Activated CD8-positive, alpha-beta T cell treated with anti-CD3 and anti-CD28 coated beads for 36 hours (primary cell): ENCODE results near the gene MYO5C. TPM values are rescaled to one million over a fixed set of nuclear protein-coding genes. Genes with fewer than 3 reads are reported as not detected.

Source experiments
- ATAC-seq: fragments of 200-7000 bp; cut with Tn5 transposase; one replicate; pipeline ENCODE4 v1.10.0; 2021; ENCODE audit warnings: mild to moderate bottlenecking, moderate library complexity
- CTCF ChIA-PET: fragments of 350-600 bp; sonication (Branson Sonifier 250); formaldehyde crosslinking; loops from one replicate; lab custom pipeline; 2021; ENCODE audit warnings: antibody characterized with exemption; lab: Charles Lee
- POLR2A ChIA-PET: fragments of 350-600 bp; sonication (Branson Sonifier 250); formaldehyde crosslinking; loops from one replicate; lab custom pipeline; 2021; ENCODE audit warnings: antibody characterized with exemption; lab: Charles Lee
- DNase-seq: peaks from one replicate; pipeline ENCODE4 v3.0.0-alpha.2; 2020
- H3K27ac Mint-ChIP-seq: one replicate; pipeline ENCODE4 v1.8.0; 2021; ENCODE audit warnings: mild to moderate bottlenecking, mixed read lengths
- H3K27me3 Mint-ChIP-seq: one replicate; pipeline ENCODE4 v1.8.0; 2021; ENCODE audit warnings: mixed read lengths
- H3K36me3 Mint-ChIP-seq: one replicate; pipeline ENCODE4 v1.8.0; 2021; ENCODE audit warnings: low read depth, mixed read lengths
- H3K4me1 Mint-ChIP-seq: one replicate; pipeline ENCODE4 v1.8.0; 2021; ENCODE audit warnings: low read depth, mixed read lengths
- H3K4me3 Mint-ChIP-seq: one replicate; pipeline ENCODE4 v1.8.0; 2021; ENCODE audit warnings: mild to moderate bottlenecking, moderate library complexity, mixed read lengths
- H3K9me3 Mint-ChIP-seq: one replicate; pipeline ENCODE4 v1.8.0; 2021; ENCODE audit warnings: mixed read lengths
- CTCF ChIP-seq: fragments of 200-600 bp; IDR thresholded peaks from one replicate; pipeline ENCODE4 v1.8.0; 2022; ENCODE audit warnings: antibody characterized with exemption, mild to moderate bottlenecking
- intact Hi-C: fragments of 100-400 bp; cut with micrococcal nuclease; formaldehyde crosslinking; loops from one replicate; pipeline ENCODE4 v1.10.0; 2022
- total RNA-seq, 2 experiments: library from RNA; stranded (reverse); gene quantifications; one replicate each; pipeline ENCODE4 v1.2.3, GENCODE V29; 2021

Gene MYO5C
- total RNA-seq = 1 to 10 TPM; 1.3 to 1.9 TPM

GRCh38 chr15:52295421-52296001 is at the start of gene MYO5C:
MYO5C (minus strand) TSS chr15:52295804; CDS start chr15:52295636, 168 bp downstream.
- no peaks in the 10 kb centered on the region for H3K36me3 Mint-ChIP-seq
- ATAC-seq (peak; percentile 41), DNase-seq (peak; percentile 11)
- no peak within 1 kb of the TSS for H3K27ac Mint-ChIP-seq
- intact Hi-C loops = no loop called here
- ChIA-PET CTCF (interaction anchor here (2.9 kb wide), 1 partner anchor 39 kb away, joined by 9 read pairs; no protein-coding TSS in a partner anchor), POLR2A (interaction anchor here (1.0 kb wide), 1 partner anchor 19 kb away, joined by 3 read pairs; no protein-coding TSS in a partner anchor)
- H3K4me3 Mint-ChIP-seq = peak within 1 kb of the TSS; percentile 46
- no peak for TF ChIP-seq CTCF
- peaks cover 28% of the 10 kb centered on the region for H3K27me3 Mint-ChIP-seq
- H3K4me1 Mint-ChIP-seq = peaks cover 1% of the 10 kb centered on the region
- H3K9me3 Mint-ChIP-seq = no peaks in the 10 kb centered on the region

GRCh38 chr15:52344592-52344991 is 49.0 kb upstream of the MYO5C start:
- Mint-ChIP-seq H3K9me3 (no peaks in the 10 kb centered on the region), H3K27me3 (no peaks in the 10 kb centered on the region), H3K27ac (no peak overlapping the region), H3K4me3 (no peak overlapping the region), H3K36me3 (peaks cover 2% of the 10 kb centered on the region), H3K4me1 (no peaks in the 10 kb centered on the region)
- TF ChIP-seq CTCF = no peak
- DNase-seq (no peak), ATAC-seq (no peak)
- ChIA-PET POLR2A (no interaction called here), CTCF (interaction anchor here (0.8 kb wide), 1 partner anchor 88 kb away, joined by 3 read pairs; no protein-coding TSS in a partner anchor)
- intact Hi-C loops = no loop called here

GRCh38 chr15:52343831-52344230 is 48.2 kb upstream of the MYO5C start:
- ChIA-PET CTCF (interaction anchor here (0.8 to 1.1 kb wide), 3 partner anchors 24 to 392 kb away, joined by 3 read pairs; no protein-coding TSS in a partner anchor), POLR2A (no interaction called here)
- ATAC-seq = no peak
- H3K27ac Mint-ChIP-seq = no peak overlapping the region
- no peak overlapping the region for H3K4me3 Mint-ChIP-seq
- DNase-seq = no peak
- H3K36me3 Mint-ChIP-seq = peaks cover 2% of the 10 kb centered on the region
- no peaks in the 10 kb centered on the region for H3K4me1 Mint-ChIP-seq
- TF ChIP-seq CTCF = no peak
- H3K27me3 Mint-ChIP-seq = no peaks in the 10 kb centered on the region
- no peaks in the 10 kb centered on the region for H3K9me3 Mint-ChIP-seq
- intact Hi-C loops = no loop called here

- no peak for TF ChIP-seq CTCF
- Mint-ChIP-seq H3K4me1 (peaks cover 8% of the 10 kb centered on the region), H3K27ac (peak overlapping the region; percentile 16), H3K9me3 (no peaks in the 10 kb centered on the region), H3K27me3 (no peaks in the 10 kb centered on the region), H3K4me3 (no peak overlapping the region), H3K36me3 (no peaks in the 10 kb centered on the region)
- ATAC-seq (no peak), DNase-seq (no peak)
- ChIA-PET POLR2A (interaction anchor here (0.6 kb wide), 1 partner anchor 220 kb away, joined by 3 read pairs; no protein-coding TSS in a partner anchor), CTCF (no interaction called here)
- intact Hi-C loops = no loop called here
These were observed 44.5 kb upstream of the MYO5C start for GRCh38 chr15:52340093-52340492.

- Mint-ChIP-seq H3K27me3 (no peaks in the 10 kb centered on the region), H3K27ac (no peak overlapping the region), H3K9me3 (no peaks in the 10 kb centered on the region), H3K4me3 (no peak overlapping the region), H3K4me1 (peaks cover 8% of the 10 kb centered on the region), H3K36me3 (no peaks in the 10 kb centered on the region)
- no peak for TF ChIP-seq CTCF
- ChIA-PET POLR2A (no interaction called here), CTCF (interaction anchor here (0.6 kb wide), 1 partner anchor 276 kb away, joined by 3 read pairs; no protein-coding TSS in a partner anchor)
- intact Hi-C loops = loop anchor here (10.0 kb wide), 1 partner anchor 84 kb away; no protein-coding TSS in a partner anchor
- no peak for DNase-seq
- ATAC-seq = no peak
These were observed 43.3 kb upstream of the MYO5C start for GRCh38 chr15:52338891-52339290.
